Brain microvascular endothelial cell (primary cell): ENCODE data around the gene STC2.
A peak's percentile ranks its signal among the peaks of the same experiment; 100 is the strongest.

Experiments
- DNase-seq: peaks from one replicate; pipeline ENCODE4 v3.0.0-alpha.2; 2020
- H3K27ac ChIP-seq: fragments of 250-450 bp; sonication (Bioruptor Pico); 2 replicates; pipeline ENCODE4 v1.5.1; 2020; ENCODE audit warnings: mild to moderate bottlenecking, moderate library complexity
- H3K27me3 ChIP-seq: fragments of 250-450 bp; sonication (Bioruptor Pico); replicated peaks from 2 replicates; pipeline ENCODE4 v1.5.1; 2020; ENCODE audit warnings: mild to moderate bottlenecking
- H3K36me3 ChIP-seq: fragments of 250-450 bp; sonication (Bioruptor Pico); replicated peaks from 2 replicates; pipeline ENCODE4 v1.5.1; 2020; ENCODE audit warnings: mild to moderate bottlenecking
- H3K4me3 ChIP-seq: 2 replicates; pipeline ENCODE4 v1.5.1; 2011; ENCODE audit warnings: low read depth, mild to moderate bottlenecking, control low read depth, low read length, moderate library complexity
- CTCF ChIP-seq: IDR thresholded peaks from 2 replicates; pipeline ENCODE4 v1.5.1; 2011; ENCODE audit warnings: low read depth, mild to moderate bottlenecking, moderate library complexity, low read length, control low read depth, inconsistent platforms; ENCODE audit errors: missing control alignments
- in situ Hi-C: cut with HindIII; loops from 2 replicates; pipeline ENCODE4 v1.10.0; 2017; ENCODE audit warnings: low sequenced_read_pairs, low pct_ligation_motif_present

STC2 gene

DNA sequence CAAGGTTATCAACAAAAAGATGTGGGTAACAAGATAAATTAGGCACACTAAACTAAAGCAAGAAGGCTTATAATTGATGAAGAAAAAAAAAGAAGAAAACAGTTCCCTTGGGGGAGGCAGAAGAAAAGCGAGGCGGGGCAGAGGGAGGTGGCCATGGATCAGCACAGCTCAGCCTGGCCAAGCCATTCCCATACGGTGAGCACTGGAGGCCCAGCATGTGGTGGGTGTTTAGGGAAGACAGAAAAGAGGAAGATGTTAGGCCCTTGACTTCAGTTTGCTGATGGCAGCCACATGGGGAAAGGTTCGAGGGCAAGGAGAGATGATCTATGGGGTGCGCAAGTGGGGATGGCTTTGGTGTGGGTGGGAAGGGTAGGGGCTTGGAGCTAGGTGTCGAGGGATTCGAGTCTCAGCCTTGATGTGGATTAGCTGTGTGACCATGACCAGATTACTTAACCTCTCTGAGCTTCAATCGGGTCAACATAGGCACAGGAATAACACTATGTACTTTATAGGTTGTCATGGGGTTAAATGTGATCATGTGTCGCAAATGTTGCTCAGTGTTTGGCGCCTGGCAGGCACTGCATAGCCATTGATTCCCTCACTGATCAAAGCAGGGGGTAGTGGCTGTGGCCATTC lies 10.3 kb upstream of the STC2 start:
- no peak for TF ChIP-seq CTCF
- Histone ChIP-seq H3K4me3 (no peak overlapping the region), H3K27me3 (no peaks in the 10 kb centered on the region), H3K36me3 (no peaks in the 10 kb centered on the region), H3K27ac (no peak overlapping the region)
- DNase-seq = no peak
- in situ Hi-C loops = no loop called here

DNA sequence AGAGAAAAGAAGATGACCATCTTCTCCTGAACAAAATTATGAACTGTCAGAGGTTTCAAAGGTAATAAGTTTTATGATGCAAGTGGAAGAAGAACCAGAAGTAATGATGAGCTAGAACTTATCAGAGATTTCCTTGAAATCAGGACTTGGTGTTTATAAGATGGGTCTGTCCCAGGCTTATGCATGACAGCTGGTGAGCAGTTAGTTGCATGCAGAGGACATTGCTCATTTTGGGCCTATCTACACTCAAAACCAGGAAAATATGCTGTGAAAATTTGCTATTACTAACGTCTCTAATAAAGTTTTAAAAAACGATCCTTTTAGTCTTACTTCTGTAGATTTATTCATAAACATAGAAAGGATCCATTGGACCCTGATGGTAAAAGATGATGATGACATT lies 6.6 kb upstream of the STC2 start:
- Histone ChIP-seq H3K4me3 (no peak overlapping the region), H3K27ac (peak overlapping the region; percentile 79), H3K27me3 (no peaks in the 10 kb centered on the region), H3K36me3 (no peaks in the 10 kb centered on the region)
- no peak for DNase-seq
- in situ Hi-C loops = no loop called here
- no peak for TF ChIP-seq CTCF

GRCh38 chr5:173333925-173334661 lies 5.9 kb upstream of the STC2 start:
- Histone ChIP-seq H3K4me3 (no peak overlapping the region), H3K27ac (peak overlapping the region; percentile 79), H3K36me3 (no peaks in the 10 kb centered on the region), H3K27me3 (no peaks in the 10 kb centered on the region)
- no peak for TF ChIP-seq CTCF
- DNase-seq = peak; percentile 56
- in situ Hi-C loops = no loop called here

DNA sequence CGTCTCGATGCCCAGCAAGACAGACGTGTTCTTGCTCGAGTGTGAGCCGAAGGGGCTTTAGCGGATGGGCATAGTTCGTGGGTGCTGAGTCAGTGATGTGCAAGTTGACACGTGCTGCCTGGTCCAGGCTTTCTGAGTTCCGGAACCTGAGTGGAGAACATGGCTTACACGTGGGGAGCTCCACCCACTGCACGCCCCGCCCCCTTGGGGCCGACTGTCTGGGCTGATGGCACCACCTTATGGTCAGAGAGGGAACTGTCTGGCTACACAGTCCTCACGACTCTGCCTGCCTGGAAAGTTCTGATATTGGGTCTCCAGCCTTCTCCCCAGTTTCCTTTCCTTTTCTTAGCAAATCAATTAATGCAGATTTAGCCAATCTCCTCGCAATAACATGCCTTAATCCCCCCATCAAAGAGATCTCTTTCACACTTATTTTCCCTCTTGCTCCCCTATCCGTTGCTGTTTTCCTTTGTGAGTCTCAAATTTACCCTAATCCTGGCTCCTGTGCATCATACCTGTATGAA lies 3.8 kb upstream of the STC2 start:
- H3K36me3 ChIP-seq = no peaks in the 10 kb centered on the region
- DNase-seq = peak; percentile 90
- TF ChIP-seq CTCF = peak; percentile 99
- no peaks in the 10 kb centered on the region for H3K27me3 ChIP-seq
- H3K4me3 ChIP-seq = no peak overlapping the region
- H3K27ac ChIP-seq = peak overlapping the region; percentile 11
- in situ Hi-C loops = no loop called here

- H3K27ac ChIP-seq = no peak overlapping the region
- H3K27me3 ChIP-seq = no peaks in the 10 kb centered on the region
- no peak overlapping the region for H3K4me3 ChIP-seq
- H3K36me3 ChIP-seq = no peaks in the 10 kb centered on the region
- DNase-seq = no peak
- TF ChIP-seq CTCF = no peak
- in situ Hi-C loops = no loop called here
Observed at GRCh38 chr5:173331287-173331686, 3.1 kb upstream of the STC2 start.
